ENCODE results near the gene CNR1. TPM values are rescaled to one million over a fixed set of nuclear protein-coding genes. Genes with fewer than 3 reads are reported as not detected.

Gene CNR1
- total RNA-seq, 1 donor from 2014 or later, result not detected

DNA sequence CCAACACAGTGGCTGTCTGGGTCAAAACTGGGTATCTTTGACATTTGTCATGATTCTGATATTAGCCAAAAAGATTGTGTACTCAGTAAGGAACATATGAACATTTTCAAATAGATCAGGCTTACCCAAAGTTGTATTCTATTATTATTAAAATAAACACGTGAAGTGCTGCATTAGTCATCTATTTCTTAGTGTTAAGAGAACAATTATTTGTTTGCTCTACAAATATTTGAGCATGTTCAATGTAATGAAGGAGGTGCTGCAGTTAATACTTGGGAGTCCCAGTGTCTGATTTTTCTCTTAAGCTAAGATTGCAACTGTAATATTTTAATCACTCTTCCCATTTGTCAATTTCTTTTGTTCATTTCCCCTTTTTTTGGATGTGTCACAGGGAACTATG is 28.2 kb downstream of the CNR1 start:
- Mint-ChIP-seq H3K36me3 (ENCODE audit: low read depth) (no peaks in the 10 kb centered on the region), H3K27me3 (ENCODE audit: low read depth) (no peaks in the 10 kb centered on the region), H3K4me1 (ENCODE audit: low read depth) (no peaks in the 10 kb centered on the region), H3K9me3 (no peaks in the 10 kb centered on the region), H3K4me3 (ENCODE audit: low read depth) (no peak overlapping the region), H3K27ac (no peak overlapping the region)
- intact Hi-C loops (cut with micrococcal nuclease), result no loop called here
- DNase-seq (ENCODE audit: low spot score), result no peak

DNA sequence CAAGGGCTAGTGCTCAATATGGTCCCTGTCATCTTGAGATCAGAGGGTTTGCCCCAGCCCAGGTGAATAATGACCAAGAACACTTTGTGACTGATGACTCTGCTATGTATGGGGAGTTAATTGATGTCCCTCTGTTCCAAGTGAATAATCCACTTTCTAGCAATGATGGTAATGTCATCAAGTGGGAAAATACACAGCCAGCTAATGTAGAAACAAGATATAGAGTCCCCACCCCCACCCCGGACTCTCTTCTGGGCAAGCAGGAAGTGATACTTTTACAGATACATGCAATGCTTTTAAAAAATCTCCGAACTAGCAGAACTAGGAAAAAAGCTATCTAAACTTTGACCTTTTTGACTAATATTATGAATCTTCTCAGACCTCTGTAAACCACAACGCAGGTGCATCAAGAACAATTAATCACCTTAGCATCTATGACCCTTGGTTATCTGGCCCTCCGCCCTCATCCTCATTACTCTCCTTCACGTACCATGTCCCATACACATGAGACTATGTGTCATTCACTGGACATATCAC is 30.5 kb downstream of the CNR1 start:
- Mint-ChIP-seq H3K9me3 (no peaks in the 10 kb centered on the region), H3K4me3 (ENCODE audit: low read depth) (no peak overlapping the region), H3K27me3 (ENCODE audit: low read depth) (no peaks in the 10 kb centered on the region), H3K4me1 (ENCODE audit: low read depth) (no peaks in the 10 kb centered on the region), H3K27ac (no peak overlapping the region), H3K36me3 (ENCODE audit: low read depth) (no peaks in the 10 kb centered on the region)
- intact Hi-C loops (cut with micrococcal nuclease), result no loop called here
- no peak for DNase-seq (ENCODE audit: low spot score)

DNA sequence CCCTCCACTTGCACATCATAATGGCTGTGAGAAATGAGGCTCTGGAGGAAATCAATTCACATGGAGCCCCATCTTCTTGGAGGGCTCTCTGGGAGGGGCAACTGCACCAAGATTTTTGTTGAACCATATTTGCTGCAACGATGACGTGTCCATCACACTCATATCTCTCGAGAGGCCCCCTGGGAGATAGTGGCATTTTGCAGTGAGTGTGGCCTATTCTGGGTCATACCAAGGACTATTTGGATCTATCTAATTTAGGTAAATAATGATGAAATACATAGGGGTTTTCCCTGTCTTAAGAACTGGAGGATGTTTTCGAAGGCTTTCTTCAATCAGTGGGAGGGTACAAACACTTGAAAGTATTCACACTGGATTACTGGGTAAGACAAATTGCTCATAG is 31.6 kb downstream of the CNR1 start:
- Mint-ChIP-seq H3K4me1 (ENCODE audit: low read depth) (no peaks in the 10 kb centered on the region), H3K4me3 (ENCODE audit: low read depth) (no peak overlapping the region), H3K9me3 (no peaks in the 10 kb centered on the region), H3K27me3 (ENCODE audit: low read depth) (no peaks in the 10 kb centered on the region), H3K36me3 (ENCODE audit: low read depth) (no peaks in the 10 kb centered on the region), H3K27ac (no peak overlapping the region)
- DNase-seq (ENCODE audit: low spot score), result no peak
- intact Hi-C loops (cut with micrococcal nuclease), result no loop called here

DNA sequence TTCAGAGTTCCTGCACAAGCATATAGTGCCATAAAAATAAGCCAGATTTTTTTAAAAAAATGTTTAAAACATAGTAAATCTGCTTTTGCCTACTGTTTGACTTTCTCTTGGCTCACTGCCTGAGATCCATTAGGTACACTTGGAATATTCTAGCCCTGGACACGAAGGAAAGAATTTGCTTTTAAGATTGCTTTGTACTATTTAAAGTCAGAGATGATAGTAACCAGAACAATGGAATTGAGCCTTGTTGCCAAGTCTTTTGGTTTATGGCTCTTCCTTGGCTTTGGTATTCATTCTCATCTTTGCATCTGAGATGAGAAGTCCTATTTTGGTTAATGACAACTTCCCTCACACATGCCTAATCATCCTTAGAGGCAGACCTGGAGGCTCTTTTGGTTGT is 32.4 kb downstream of the CNR1 start:
- intact Hi-C loops (cut with micrococcal nuclease), result no loop called here
- Mint-ChIP-seq H3K9me3 (no peaks in the 10 kb centered on the region), H3K4me3 (ENCODE audit: low read depth) (no peak overlapping the region), H3K36me3 (ENCODE audit: low read depth) (no peaks in the 10 kb centered on the region), H3K4me1 (ENCODE audit: low read depth) (no peaks in the 10 kb centered on the region), H3K27me3 (ENCODE audit: low read depth) (no peaks in the 10 kb centered on the region), H3K27ac (no peak overlapping the region)
- no peak for DNase-seq (ENCODE audit: low spot score)

DNA sequence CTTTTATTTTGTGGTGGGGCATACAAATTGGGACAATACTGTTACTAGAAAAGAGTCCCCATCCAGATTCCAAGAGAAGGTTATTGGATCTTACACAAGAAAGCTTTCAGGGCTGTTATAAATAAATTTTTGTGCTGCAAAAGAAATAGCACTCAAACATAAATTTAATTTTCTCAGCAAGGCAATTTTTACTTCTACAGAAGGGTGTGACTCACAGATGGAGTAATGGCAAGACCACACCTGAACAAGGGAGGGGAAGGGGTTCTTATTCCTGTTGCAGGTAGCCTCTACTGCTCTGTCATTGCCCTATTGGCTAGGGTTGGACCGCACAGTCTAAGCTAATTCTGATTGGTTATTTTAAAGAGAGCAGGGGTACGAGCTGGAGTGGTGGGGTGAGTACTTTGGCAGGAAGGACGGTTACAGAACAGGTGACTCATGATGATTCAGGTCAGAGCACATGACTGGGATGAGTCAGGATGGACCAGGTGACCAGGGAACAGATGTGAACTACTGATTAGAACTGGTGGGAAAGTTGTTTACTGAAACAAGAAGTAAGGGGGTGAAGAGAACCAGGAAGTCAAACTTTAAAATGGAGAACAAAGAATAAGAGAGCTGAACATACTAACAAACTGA is 41.1 kb downstream of the CNR1 start:
- Mint-ChIP-seq H3K27ac (no peak overlapping the region), H3K4me3 (ENCODE audit: low read depth) (no peak overlapping the region), H3K9me3 (peaks cover 7% of the 10 kb centered on the region), H3K4me1 (ENCODE audit: low read depth) (no peaks in the 10 kb centered on the region), H3K27me3 (ENCODE audit: low read depth) (no peaks in the 10 kb centered on the region), H3K36me3 (ENCODE audit: low read depth) (no peaks in the 10 kb centered on the region)
- intact Hi-C loops (cut with micrococcal nuclease), result no loop called here
- DNase-seq (ENCODE audit: low spot score), result no peak

DNA sequence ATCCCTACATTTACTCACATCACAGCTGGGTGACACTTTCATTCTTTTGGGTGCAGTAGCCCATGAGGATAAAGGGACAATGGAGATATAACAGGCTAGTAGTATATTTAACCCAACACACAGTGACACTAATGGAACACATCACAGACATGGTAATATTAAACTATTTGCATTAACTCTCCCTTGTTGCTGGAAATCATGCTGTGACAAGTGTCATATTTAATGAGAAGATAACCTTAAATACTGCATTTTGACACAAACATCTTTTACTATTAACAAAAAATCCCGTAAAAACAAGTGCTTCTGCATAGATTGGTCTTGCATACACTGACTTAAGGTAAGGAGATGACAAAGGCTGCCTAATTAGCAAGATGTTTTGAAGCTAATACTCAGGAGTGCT is 45.5 kb downstream of the CNR1 start:
- DNase-seq (ENCODE audit: low spot score), result no peak
- H3K36me3 Mint-ChIP-seq (ENCODE audit: low read depth), result no peaks in the 10 kb centered on the region
- H3K4me3 Mint-ChIP-seq (ENCODE audit: low read depth), result no peak overlapping the region
- no peak overlapping the region for H3K27ac Mint-ChIP-seq
- intact Hi-C loops (cut with micrococcal nuclease), result no loop called here
- no peaks in the 10 kb centered on the region for H3K27me3 Mint-ChIP-seq (ENCODE audit: low read depth)
- peaks cover 7% of the 10 kb centered on the region for H3K9me3 Mint-ChIP-seq
- H3K4me1 Mint-ChIP-seq (ENCODE audit: low read depth), result no peaks in the 10 kb centered on the region

DNA sequence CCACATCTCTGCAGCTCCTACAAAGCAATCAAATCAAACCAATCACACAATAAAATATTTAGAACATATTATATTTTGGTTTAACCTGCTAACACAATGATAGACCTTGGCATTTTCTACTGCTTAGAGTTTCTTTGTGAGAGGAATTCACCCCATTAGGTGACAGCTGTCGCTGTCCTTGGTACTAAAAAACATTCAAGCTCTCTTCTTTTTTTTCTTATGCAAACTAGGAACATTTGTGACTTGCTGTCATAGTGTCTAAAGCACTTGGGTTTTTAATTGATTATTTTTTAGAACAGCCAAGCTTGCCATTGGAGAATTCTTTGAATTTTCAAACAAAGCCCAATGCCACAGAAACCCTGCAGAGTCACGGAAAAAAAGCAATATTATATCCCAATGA is 46.4 kb downstream of the CNR1 start:
- intact Hi-C loops (cut with micrococcal nuclease), result no loop called here
- no peak for DNase-seq (ENCODE audit: low spot score)
- Mint-ChIP-seq H3K27me3 (ENCODE audit: low read depth) (no peaks in the 10 kb centered on the region), H3K9me3 (no peaks in the 10 kb centered on the region), H3K36me3 (ENCODE audit: low read depth) (no peaks in the 10 kb centered on the region), H3K4me1 (ENCODE audit: low read depth) (no peaks in the 10 kb centered on the region), H3K4me3 (ENCODE audit: low read depth) (no peak overlapping the region), H3K27ac (no peak overlapping the region)

DNA sequence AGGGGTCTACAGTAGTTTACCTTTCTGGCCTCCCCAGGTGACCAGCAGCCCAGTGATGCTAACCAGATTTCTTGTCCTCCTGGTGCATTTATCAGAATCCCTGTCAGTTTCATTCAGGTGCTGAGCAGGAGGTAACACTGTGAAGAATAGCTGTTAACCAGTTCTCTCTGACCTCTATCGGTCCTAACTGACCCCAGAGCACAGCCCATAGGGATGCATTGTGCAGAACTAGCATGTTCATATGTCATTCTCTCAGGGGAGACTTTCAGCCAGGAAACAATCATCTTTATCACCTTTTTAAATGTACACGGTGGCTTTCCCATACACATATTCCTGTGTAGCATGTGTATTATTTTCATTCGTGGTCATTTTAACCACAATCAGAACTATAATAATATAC is 49.9 kb downstream of the CNR1 start:
- intact Hi-C loops (cut with micrococcal nuclease), result no loop called here
- DNase-seq (ENCODE audit: low spot score), result no peak
- Mint-ChIP-seq H3K27ac (no peak overlapping the region), H3K4me1 (ENCODE audit: low read depth) (no peaks in the 10 kb centered on the region), H3K27me3 (ENCODE audit: low read depth) (no peaks in the 10 kb centered on the region), H3K36me3 (ENCODE audit: low read depth) (no peaks in the 10 kb centered on the region), H3K9me3 (no peaks in the 10 kb centered on the region), H3K4me3 (ENCODE audit: low read depth) (no peak overlapping the region)

DNA sequence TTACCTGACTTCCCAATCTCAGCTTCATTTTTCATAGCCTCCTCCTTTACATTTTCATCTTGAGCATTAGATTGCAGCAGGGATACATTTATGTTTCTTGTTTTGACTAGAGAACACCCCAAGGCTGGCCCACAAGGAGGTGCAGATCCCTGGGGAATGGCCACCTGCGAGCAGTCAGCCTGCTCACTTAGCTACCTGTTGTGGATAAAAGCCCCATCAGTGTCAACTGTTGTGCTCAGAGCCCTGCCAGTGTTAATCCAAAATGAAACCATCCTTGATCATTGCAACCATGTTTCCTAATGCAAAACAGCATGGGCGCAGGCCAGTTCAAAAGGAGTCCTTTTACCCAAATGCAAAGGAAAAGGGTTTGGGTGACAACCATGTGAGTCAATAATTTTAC is 50.8 kb downstream of the CNR1 start:
- no peaks in the 10 kb centered on the region for H3K36me3 Mint-ChIP-seq (ENCODE audit: low read depth)
- H3K4me3 Mint-ChIP-seq (ENCODE audit: low read depth), result no peak overlapping the region
- no peaks in the 10 kb centered on the region for H3K4me1 Mint-ChIP-seq (ENCODE audit: low read depth)
- intact Hi-C loops (cut with micrococcal nuclease), result no loop called here
- no peak overlapping the region for H3K27ac Mint-ChIP-seq
- no peak for DNase-seq (ENCODE audit: low spot score)
- no peaks in the 10 kb centered on the region for H3K27me3 Mint-ChIP-seq (ENCODE audit: low read depth)
- no peaks in the 10 kb centered on the region for H3K9me3 Mint-ChIP-seq

DNA sequence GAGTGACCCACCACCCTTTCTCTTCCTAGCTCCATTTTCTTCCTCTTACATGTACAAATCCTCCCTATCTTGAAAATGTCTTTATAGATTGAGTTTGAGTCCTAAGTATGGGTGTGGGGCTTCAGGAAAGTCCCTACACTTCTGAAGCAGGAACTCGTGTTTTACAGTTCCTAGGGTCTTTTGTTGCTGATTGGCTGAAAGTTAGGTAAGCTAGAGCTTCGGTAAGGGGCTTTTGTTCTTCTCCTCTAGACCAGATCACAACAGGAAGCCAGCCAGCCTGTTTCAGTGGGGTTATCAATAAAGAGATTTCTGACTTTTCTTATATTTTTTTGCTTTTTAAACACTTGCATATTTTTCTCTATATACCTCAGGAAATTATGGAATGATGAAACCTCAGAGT is 51.3 kb downstream of the CNR1 start:
- Mint-ChIP-seq H3K4me3 (ENCODE audit: low read depth) (no peak overlapping the region), H3K27ac (no peak overlapping the region), H3K4me1 (ENCODE audit: low read depth) (no peaks in the 10 kb centered on the region), H3K27me3 (ENCODE audit: low read depth) (no peaks in the 10 kb centered on the region), H3K36me3 (ENCODE audit: low read depth) (no peaks in the 10 kb centered on the region), H3K9me3 (no peaks in the 10 kb centered on the region)
- no peak for DNase-seq (ENCODE audit: low spot score)
- intact Hi-C loops (cut with micrococcal nuclease), result no loop called here

DNA sequence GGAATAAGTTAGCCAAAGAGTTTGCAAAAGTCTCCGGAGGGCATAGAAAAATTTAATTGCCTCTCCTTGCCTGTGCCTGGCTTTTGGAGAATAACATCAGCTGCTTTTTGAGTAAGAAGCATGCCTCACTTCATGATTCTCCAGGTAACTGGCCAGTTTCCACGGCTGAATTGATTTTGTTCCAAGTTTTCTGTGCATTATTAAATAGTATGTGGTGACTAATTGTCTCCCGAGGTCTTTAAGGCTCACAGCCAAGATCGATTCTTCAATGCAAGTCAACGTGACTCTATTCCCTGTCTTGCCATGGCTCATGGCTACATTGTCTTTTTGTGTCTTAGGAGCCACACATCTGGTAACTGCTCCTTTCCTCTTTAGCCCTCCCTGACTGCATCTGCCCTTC is 54.2 kb downstream of the CNR1 start:
- no peaks in the 10 kb centered on the region for H3K27me3 Mint-ChIP-seq (ENCODE audit: low read depth)

DNA sequence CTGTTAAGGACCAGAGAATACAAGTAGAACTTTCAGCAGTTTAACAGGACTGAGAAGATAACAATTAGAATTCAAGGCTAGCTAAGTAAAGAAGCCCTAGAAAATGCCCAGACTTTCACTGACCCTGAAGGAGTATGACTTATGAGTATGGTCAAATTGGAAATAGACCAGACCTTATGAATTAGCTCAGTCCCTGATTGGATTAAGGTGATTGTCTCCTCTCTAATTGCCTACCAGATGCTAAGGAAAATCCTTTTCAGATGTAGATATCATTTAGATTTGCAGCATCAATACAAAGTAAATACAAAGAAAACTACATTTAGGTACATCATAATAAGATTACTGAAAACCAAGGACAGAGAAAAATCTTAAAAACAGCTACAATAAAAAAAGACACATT is 58.9 kb downstream of the CNR1 start:
- no peak for DNase-seq (ENCODE audit: low spot score)
- Mint-ChIP-seq H3K27ac (no peak overlapping the region), H3K9me3 (no peaks in the 10 kb centered on the region), H3K4me3 (ENCODE audit: low read depth) (no peak overlapping the region), H3K36me3 (ENCODE audit: low read depth) (no peaks in the 10 kb centered on the region), H3K27me3 (ENCODE audit: low read depth) (no peaks in the 10 kb centered on the region), H3K4me1 (ENCODE audit: low read depth) (no peaks in the 10 kb centered on the region)
- intact Hi-C loops (cut with micrococcal nuclease), result no loop called here

More for the DNA sequence above, 54.2 kb downstream of the CNR1 start:
- intact Hi-C loops (cut with micrococcal nuclease), result no loop called here
- Mint-ChIP-seq H3K4me1 (ENCODE audit: low read depth) (no peaks in the 10 kb centered on the region), H3K9me3 (no peaks in the 10 kb centered on the region), H3K27ac (no peak overlapping the region), H3K4me3 (ENCODE audit: low read depth) (no peak overlapping the region), H3K36me3 (ENCODE audit: low read depth) (no peaks in the 10 kb centered on the region)
- no peak for DNase-seq (ENCODE audit: low spot score)

DNA sequence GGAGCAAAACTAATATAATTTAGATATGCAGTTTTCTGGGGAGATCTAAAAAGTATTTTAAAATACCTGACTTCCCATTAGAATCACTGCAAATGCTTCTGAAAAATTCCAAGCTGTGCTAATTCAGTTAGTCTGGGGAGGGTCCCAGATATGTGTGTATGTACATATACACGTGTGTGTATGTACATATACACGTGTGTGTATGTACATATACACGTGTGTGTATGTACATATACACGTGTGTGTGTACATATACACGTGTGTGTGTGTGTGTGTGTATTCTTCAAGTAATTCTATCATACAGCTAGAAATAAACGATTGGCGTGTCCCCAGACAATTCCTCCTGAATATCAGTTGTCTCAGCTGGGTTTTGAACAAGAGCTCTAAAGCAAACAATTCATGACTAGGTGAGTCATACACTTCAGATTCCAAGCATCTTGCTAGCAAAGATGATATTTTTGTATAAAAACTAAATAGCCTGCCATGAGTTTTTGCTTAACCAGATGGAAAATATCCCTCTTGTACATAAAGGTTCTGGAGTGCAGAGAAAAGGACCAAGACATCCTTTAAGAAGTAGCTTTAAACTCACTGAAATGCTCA is 60.3 kb downstream of the CNR1 start:
- intact Hi-C loops (cut with micrococcal nuclease), result no loop called here
- Mint-ChIP-seq H3K27me3 (ENCODE audit: low read depth) (no peaks in the 10 kb centered on the region), H3K4me3 (ENCODE audit: low read depth) (no peak overlapping the region), H3K9me3 (no peaks in the 10 kb centered on the region), H3K4me1 (ENCODE audit: low read depth) (no peaks in the 10 kb centered on the region), H3K36me3 (ENCODE audit: low read depth) (no peaks in the 10 kb centered on the region), H3K27ac (no peak overlapping the region)
- DNase-seq (ENCODE audit: low spot score), result no peak
